HCT116 (cell line): ENCODE data around the gene OR1J2. TPM values are rescaled to one million over a fixed set of nuclear protein-coding genes. Genes with fewer than 3 reads are reported as not detected.

Source experiments
- ATAC-seq: fragments of 200-7000 bp; cut with Tn5 transposase; 2 replicates; pipeline ENCODE4 v1.9.1; 2020; ENCODE audit warnings: mild to moderate bottlenecking, moderate library complexity
- BruUV-seq: library from RNA; stranded (reverse); fragments of 400-500 nt; replicated peaks from 2 replicates; lab custom pipeline; 2021; lab: Mats Ljungman, UMichigan
- CTCF ChIA-PET: fragments of 300-600 bp; sonication (Branson Sonifier 250); formaldehyde crosslinking; loops from one replicate; lab custom pipeline; 2021; ENCODE audit warnings: antibody characterized with exemption; lab: Charles Lee
- POLR2A ChIA-PET: fragments of 300-600, 350-600 bp; sonication (Branson Sonifier 250); formaldehyde crosslinking; loops from one replicate; lab custom pipeline; 2021; ENCODE audit warnings: antibody characterized with exemption; lab: Charles Lee
- RAD21 ChIA-PET, 2 experiments: fragments of 300-600 bp; sonication (Branson Sonifier 250); formaldehyde crosslinking; loops; one replicate each; lab custom pipeline; 2023; ENCODE audit warnings: low total read pairs in 2 of 2; ENCODE audit not compliant: uncharacterized antibody in 2 of 2, unreplicated experiment in 2 of 2, low non-redundant PET in 1 of 2; lab: Charles Lee
- DNase-seq: peaks from one replicate; pipeline ENCODE4 v3.0.0-alpha.2; 2010; ENCODE audit warnings: low read depth, low spot score
- H2AFZ ChIP-seq: fragments of 200-600 bp; shearing (Covaris generic), sonication (generic); 2 replicates; pipeline ENCODE4 v1.6.1; 2017; ENCODE audit warnings: low read depth, mixed run types, mixed read lengths, antibody characterized with exemption, low read length; ENCODE audit not compliant: poor library complexity, severe bottlenecking
- H3K27ac ChIP-seq: 2 replicates; pipeline ENCODE4 v1.5.1; 2012; ENCODE audit warnings: low read depth, low read length
- H3K27me3 ChIP-seq: fragments of 200-600 bp; sonication (generic); 2 replicates; pipeline ENCODE4 v1.6.1; 2016; ENCODE audit warnings: mixed run types, low read length, mixed read lengths; ENCODE audit not compliant: insufficient read depth
- H3K36me3 ChIP-seq, 2 experiments: fragments of 200-500 bp in 1 of 2; fragments of 200-600 bp in 1 of 2; sonication (Bioruptor generic) in 1 of 2; sonication (generic) in 1 of 2; 2 replicates each; pipeline versions ENCODE4 v1.5.1 to v1.6.1; 2014 to 2016; ENCODE audit warnings: low read length in 2 of 2, inconsistent platforms in 1 of 2, mixed read lengths in 1 of 2, mixed run types in 1 of 2; ENCODE audit not compliant: insufficient read depth in 2 of 2, control insufficient read depth in 1 of 2
- H3K4me1 ChIP-seq, 2 experiments: fragments of 200-600 bp in 1 of 2; sonication (generic) in 1 of 2; 2 replicates each; pipeline versions ENCODE4 v1.5.1 to v1.6.1; 2012 to 2017; ENCODE audit warnings: low read length in 2 of 2, inconsistent platforms in 1 of 2, mild to moderate bottlenecking in 1 of 2, mixed read lengths in 1 of 2, mixed run types in 1 of 2, moderate library complexity in 1 of 2; ENCODE audit not compliant: insufficient read depth in 2 of 2, control insufficient read depth in 1 of 2
- H3K4me2 ChIP-seq: fragments of 200-600 bp; sonication (generic); 2 replicates; pipeline ENCODE4 v1.6.1; 2017; ENCODE audit warnings: mixed run types, low read length, mixed read lengths
- H3K4me3 ChIP-seq, 2 experiments: fragments of 200-600 bp in 1 of 2; sonication (generic) in 1 of 2; replicated peaks in 1 of 2; 2 replicates each; pipeline ENCODE4 v1.5.1; 2011 to 2016; ENCODE audit warnings: low read length in 2 of 2, control low read depth in 1 of 2, low read depth in 1 of 2, mild to moderate bottlenecking in 1 of 2, mixed read lengths in 1 of 2, mixed run types in 1 of 2
- H3K79me2 ChIP-seq: fragments of 200-600 bp; sonication (generic); 2 replicates; pipeline ENCODE4 v1.6.1; 2017; ENCODE audit warnings: mild to moderate bottlenecking, mixed run types, low read length, moderate library complexity, mixed read lengths; ENCODE audit not compliant: insufficient read depth
- H3K9ac ChIP-seq: fragments of 200-600 bp; sonication (generic); 2 replicates; pipeline ENCODE4 v1.6.1; 2016; ENCODE audit warnings: low read length, mixed read lengths
- H3K9me2 ChIP-seq: fragments of 200-600 bp; sonication (generic), shearing (Covaris generic); 2 replicates; pipeline ENCODE4 v1.6.1; 2017; ENCODE audit warnings: mixed run types, mild to moderate bottlenecking, moderate library complexity; ENCODE audit not compliant: insufficient read depth
- H3K9me3 ChIP-seq, 2 experiments: fragments of 200-500 bp in 1 of 2; fragments of 200-600 bp in 1 of 2; sonication (Bioruptor generic) in 1 of 2; sonication (generic) in 1 of 2; 2 replicates each; pipeline ENCODE4 v1.6.1; 2014 to 2017; ENCODE audit warnings: low read length in 2 of 2, mixed read lengths in 2 of 2, inconsistent platforms in 1 of 2, low read depth in 1 of 2, mild to moderate bottlenecking in 1 of 2, mixed run types in 1 of 2, moderate library complexity in 1 of 2; ENCODE audit not compliant: control insufficient read depth in 1 of 2, insufficient read depth in 1 of 2
- H4K20me1 ChIP-seq: fragments of 200-600 bp; sonication (generic), shearing (Covaris generic); 2 replicates; pipeline ENCODE4 v1.6.1; 2017; ENCODE audit warnings: mixed run types, mild to moderate bottlenecking, moderate library complexity; ENCODE audit not compliant: insufficient read depth
- CBX3 ChIP-seq: IDR thresholded peaks from 2 replicates; pipeline ENCODE4 v1.6.1; 2012; ENCODE audit warnings: low read depth
- CEBPB ChIP-seq: IDR thresholded peaks from 2 replicates; pipeline ENCODE4 v1.6.1; 2012; ENCODE audit warnings: low read depth
- EGR1 ChIP-seq: IDR thresholded peaks from 2 replicates; pipeline ENCODE4 v1.6.1; 2012; ENCODE audit warnings: low read depth
- ELF1 ChIP-seq: IDR thresholded peaks from 2 replicates; pipeline ENCODE4 v1.6.1; 2012; ENCODE audit warnings: low read depth, borderline replicate concordance
- EZH2 ChIP-seq: fragments of 200-600 bp; sonication (generic); IDR thresholded peaks from 2 replicates; pipeline ENCODE4 v1.6.1; 2017; ENCODE audit warnings: antibody characterized with exemption, mixed run types
- EZH2phosphoT487 ChIP-seq: fragments of 200-600 bp; IDR thresholded peaks from 2 replicates; pipeline ENCODE4 v1.6.1; 2018; ENCODE audit warnings: antibody characterized with exemption, borderline replicate concordance
- FOSL1 ChIP-seq: IDR thresholded peaks from 2 replicates; pipeline ENCODE4 v1.6.1; 2012; ENCODE audit warnings: low read depth
- JUND ChIP-seq: IDR thresholded peaks from 2 replicates; pipeline ENCODE4 v1.6.1; 2012
- MAX ChIP-seq: IDR thresholded peaks from 2 replicates; pipeline ENCODE4 v1.6.1; 2012
- POLR2A ChIP-seq: IDR thresholded peaks from 2 replicates; pipeline ENCODE4 v1.7.0; 2011; ENCODE audit warnings: borderline replicate concordance; ENCODE audit not compliant: insufficient read depth, insufficient read length; ENCODE audit errors: extremely low read depth
- POLR2AphosphoS5 ChIP-seq: IDR thresholded peaks from 2 replicates; pipeline ENCODE4 v1.6.1; 2011; ENCODE audit warnings: mild to moderate bottlenecking, low read depth, low read length, moderate library complexity
- SIN3A ChIP-seq: IDR thresholded peaks from 2 replicates; pipeline ENCODE4 v1.6.1; 2012; ENCODE audit warnings: low read depth
- SRF ChIP-seq: IDR thresholded peaks from 2 replicates; pipeline ENCODE4 v1.6.1; 2012; ENCODE audit warnings: low read depth
- TCF7L2 ChIP-seq: IDR thresholded peaks from 2 replicates; pipeline ENCODE4 v1.7.0; 2011; ENCODE audit warnings: borderline replicate concordance, inconsistent platforms; ENCODE audit not compliant: insufficient read depth, insufficient read length; ENCODE audit errors: extremely low read depth
- ZFX ChIP-seq: fragments of 450-650 bp; IDR thresholded peaks from 2 replicates; pipeline ENCODE4 v1.6.1; 2017
- intact Hi-C: fragments of 100-400 bp; cut with micrococcal nuclease; formaldehyde crosslinking; loops from 2 replicates; pipeline ENCODE4 v1.10.0; 2022
- total RNA-seq: library from RNA; stranded (reverse); gene quantifications from one replicate; pipeline ENCODE4 v1.2.1, GENCODE V29; 2021; ENCODE audit not compliant: unreplicated experiment
- TF ChIP-seq, protein P1 (sequence below), 3 experiments: fragments of 200-600 bp in 1 of 3; sonication (generic) in 1 of 3; IDR thresholded peaks in 2 of 3; conservative IDR thresholded peaks in 1 of 3; 2 replicates each; pipeline ENCODE4 v1.5.1; 2012 to 2017; ENCODE audit warnings: low read depth in 2 of 3, low read length in 2 of 3, antibody characterized with exemption in 1 of 3, borderline replicate concordance in 1 of 3, control low read depth in 1 of 3, mild to moderate bottlenecking in 1 of 3, mixed read lengths in 1 of 3, mixed run types in 1 of 3, moderate library complexity in 1 of 3; ENCODE audit not compliant: insufficient read depth in 1 of 3
- TF ChIP-seq, protein P2 (sequence below): IDR thresholded peaks from 2 replicates; pipeline ENCODE4 v1.6.1; 2011; ENCODE audit warnings: mild to moderate bottlenecking, low read length, moderate library complexity; ENCODE audit not compliant: insufficient replicate concordance; ENCODE audit errors: extremely low read depth
- TF ChIP-seq, protein P3 (sequence below): IDR thresholded peaks from 2 replicates; pipeline ENCODE4 v1.6.1; 2012

OR1J2 gene
- total RNA-seq, 1 experiment from 2014 or later, result not detected

GRCh38 chr9:122518841-122519240 lies 8.2 kb downstream of the OR1J2 start, which contains the start of gene OR1J4:
TSS of gene OR1J4 (plus strand) at chr9:122519141. CDS start at chr9:122519141, 0 bp downstream.
- Histone ChIP-seq H2AFZ (no peak within 1 kb of the TSS), H3K9ac (no peak within 1 kb of the TSS)
- RAD21 ChIA-PET, result no interaction called here
- no peak for TF ChIP-seq POLR2AphosphoS5
- TF ChIP-seq EGR1, result no peak
- no peak for TF ChIP-seq POLR2A
- no peak for TF ChIP-seq EZH2phosphoT487
- no peak for TF ChIP-seq JUND
- no peak for TF ChIP-seq ELF1
- no peak for TF ChIP-seq SRF
- TF ChIP-seq FOSL1, result no peak
- TF ChIP-seq ZFX, result no peak
- TF ChIP-seq, protein P1, sequence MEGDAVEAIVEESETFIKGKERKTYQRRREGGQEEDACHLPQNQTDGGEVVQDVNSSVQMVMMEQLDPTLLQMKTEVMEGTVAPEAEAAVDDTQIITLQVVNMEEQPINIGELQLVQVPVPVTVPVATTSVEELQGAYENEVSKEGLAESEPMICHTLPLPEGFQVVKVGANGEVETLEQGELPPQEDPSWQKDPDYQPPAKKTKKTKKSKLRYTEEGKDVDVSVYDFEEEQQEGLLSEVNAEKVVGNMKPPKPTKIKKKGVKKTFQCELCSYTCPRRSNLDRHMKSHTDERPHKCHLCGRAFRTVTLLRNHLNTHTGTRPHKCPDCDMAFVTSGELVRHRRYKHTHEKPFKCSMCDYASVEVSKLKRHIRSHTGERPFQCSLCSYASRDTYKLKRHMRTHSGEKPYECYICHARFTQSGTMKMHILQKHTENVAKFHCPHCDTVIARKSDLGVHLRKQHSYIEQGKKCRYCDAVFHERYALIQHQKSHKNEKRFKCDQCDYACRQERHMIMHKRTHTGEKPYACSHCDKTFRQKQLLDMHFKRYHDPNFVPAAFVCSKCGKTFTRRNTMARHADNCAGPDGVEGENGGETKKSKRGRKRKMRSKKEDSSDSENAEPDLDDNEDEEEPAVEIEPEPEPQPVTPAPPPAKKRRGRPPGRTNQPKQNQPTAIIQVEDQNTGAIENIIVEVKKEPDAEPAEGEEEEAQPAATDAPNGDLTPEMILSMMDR (IDR thresholded peaks at IDR 0.05 in 2 of 3, conservative IDR thresholded peaks at IDR 0.05 in 1 of 3; ENCODE audit: borderline replicate concordance in 1 of 3, insufficient read depth in 1 of 3, low read depth in 2 of 3, low read length in 2 of 3), result no peak
- TF ChIP-seq, protein P2, sequence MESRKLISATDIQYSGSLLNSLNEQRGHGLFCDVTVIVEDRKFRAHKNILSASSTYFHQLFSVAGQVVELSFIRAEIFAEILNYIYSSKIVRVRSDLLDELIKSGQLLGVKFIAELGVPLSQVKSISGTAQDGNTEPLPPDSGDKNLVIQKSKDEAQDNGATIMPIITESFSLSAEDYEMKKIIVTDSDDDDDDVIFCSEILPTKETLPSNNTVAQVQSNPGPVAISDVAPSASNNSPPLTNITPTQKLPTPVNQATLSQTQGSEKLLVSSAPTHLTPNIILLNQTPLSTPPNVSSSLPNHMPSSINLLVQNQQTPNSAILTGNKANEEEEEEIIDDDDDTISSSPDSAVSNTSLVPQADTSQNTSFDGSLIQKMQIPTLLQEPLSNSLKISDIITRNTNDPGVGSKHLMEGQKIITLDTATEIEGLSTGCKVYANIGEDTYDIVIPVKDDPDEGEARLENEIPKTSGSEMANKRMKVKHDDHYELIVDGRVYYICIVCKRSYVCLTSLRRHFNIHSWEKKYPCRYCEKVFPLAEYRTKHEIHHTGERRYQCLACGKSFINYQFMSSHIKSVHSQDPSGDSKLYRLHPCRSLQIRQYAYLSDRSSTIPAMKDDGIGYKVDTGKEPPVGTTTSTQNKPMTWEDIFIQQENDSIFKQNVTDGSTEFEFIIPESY, result no peak
- no peak for TF ChIP-seq CEBPB
- TF ChIP-seq SIN3A, result no peak
- TF ChIP-seq EZH2, result no peak
- TF ChIP-seq MAX, result no peak
- TF ChIP-seq TCF7L2, result no peak
- no peak for TF ChIP-seq CBX3
- TF ChIP-seq, protein P3, sequence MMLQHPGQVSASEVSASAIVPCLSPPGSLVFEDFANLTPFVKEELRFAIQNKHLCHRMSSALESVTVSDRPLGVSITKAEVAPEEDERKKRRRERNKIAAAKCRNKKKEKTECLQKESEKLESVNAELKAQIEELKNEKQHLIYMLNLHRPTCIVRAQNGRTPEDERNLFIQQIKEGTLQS, result no peak
- TF ChIP-seq, all 23 proteins: peak for 0
- no peak within 1 kb of the TSS for H3K4me2 ChIP-seq
- H3K4me3 ChIP-seq, result no peak within 1 kb of the TSS
- H4K20me1 ChIP-seq, result no peaks in the 10 kb centered on the region
- intact Hi-C loops, result no loop called here
- no peaks in the 10 kb centered on the region for H3K4me1 ChIP-seq
- no peaks in the 10 kb centered on the region for H3K9me2 ChIP-seq
- POLR2A ChIA-PET, result no interaction called here
- BruUV-seq, result no TSS peak
- no peaks in the 10 kb centered on the region for H3K79me2 ChIP-seq
- peaks cover 61% of the 10 kb centered on the region for H3K27me3 ChIP-seq
- DNase-seq (no peak), ATAC-seq (no peak)
- CTCF ChIA-PET, result no interaction called here
- no peaks in the 10 kb centered on the region for H3K9me3 ChIP-seq
- H3K36me3 ChIP-seq, result no peaks in the 10 kb centered on the region
- H3K27ac ChIP-seq, result no peak within 1 kb of the TSS
